GM10266 (cell line): ENCODE measurements around the gene TMEM14A.

ENCODE experiments used
- DNase-seq: peaks from one replicate; pipeline ENCODE4 v3.0.0; 2012; ENCODE audit errors: extremely low spot score
- CTCF ChIP-seq: IDR thresholded peaks from 2 replicates; pipeline ENCODE4 v1.5.1; 2012; ENCODE audit warnings: mild to moderate bottlenecking, low read depth; ENCODE audit not compliant: control insufficient read depth, insufficient read depth; ENCODE audit errors: missing control alignments

TMEM14A gene

GRCh38 chr6:52718550-52718949 lies 47.6 kb downstream of the TMEM14A start:
- TF ChIP-seq CTCF = no peak
- no peak for DNase-seq

- no peak for DNase-seq
- TF ChIP-seq CTCF = no peak
Measured at GRCh38 chr6:52720321-52720720, 49.4 kb downstream of the TMEM14A start.

GRCh38 chr6:52724042-52724405 lies 53.1 kb downstream of the TMEM14A start:
- DNase-seq = no peak
- no peak for TF ChIP-seq CTCF

GRCh38 chr6:52724406-52725121 lies 53.7 kb downstream of the TMEM14A start:
- DNase-seq = peak; percentile 72
- peak; percentile 87 for TF ChIP-seq CTCF

- TF ChIP-seq CTCF = no peak
- DNase-seq = no peak
Measured at GRCh38 chr6:52725143-52725534, 54.2 kb downstream of the TMEM14A start.

- no peak for DNase-seq
- no peak for TF ChIP-seq CTCF
Measured at GRCh38 chr6:52725535-52726192, 54.8 kb downstream of the TMEM14A start.

GRCh38 chr6:52726193-52726542 lies 55.3 kb downstream of the TMEM14A start:
- no peak for TF ChIP-seq CTCF
- DNase-seq = no peak
